ENCODE measurements around the gene TRMT1. TPM values are rescaled to one million over a fixed set of nuclear protein-coding genes. Genes with fewer than 3 reads are reported as not detected.

Gene TRMT1
- total RNA-seq, 1 experiment from 2014 or later = 109 TPM

DNA sequence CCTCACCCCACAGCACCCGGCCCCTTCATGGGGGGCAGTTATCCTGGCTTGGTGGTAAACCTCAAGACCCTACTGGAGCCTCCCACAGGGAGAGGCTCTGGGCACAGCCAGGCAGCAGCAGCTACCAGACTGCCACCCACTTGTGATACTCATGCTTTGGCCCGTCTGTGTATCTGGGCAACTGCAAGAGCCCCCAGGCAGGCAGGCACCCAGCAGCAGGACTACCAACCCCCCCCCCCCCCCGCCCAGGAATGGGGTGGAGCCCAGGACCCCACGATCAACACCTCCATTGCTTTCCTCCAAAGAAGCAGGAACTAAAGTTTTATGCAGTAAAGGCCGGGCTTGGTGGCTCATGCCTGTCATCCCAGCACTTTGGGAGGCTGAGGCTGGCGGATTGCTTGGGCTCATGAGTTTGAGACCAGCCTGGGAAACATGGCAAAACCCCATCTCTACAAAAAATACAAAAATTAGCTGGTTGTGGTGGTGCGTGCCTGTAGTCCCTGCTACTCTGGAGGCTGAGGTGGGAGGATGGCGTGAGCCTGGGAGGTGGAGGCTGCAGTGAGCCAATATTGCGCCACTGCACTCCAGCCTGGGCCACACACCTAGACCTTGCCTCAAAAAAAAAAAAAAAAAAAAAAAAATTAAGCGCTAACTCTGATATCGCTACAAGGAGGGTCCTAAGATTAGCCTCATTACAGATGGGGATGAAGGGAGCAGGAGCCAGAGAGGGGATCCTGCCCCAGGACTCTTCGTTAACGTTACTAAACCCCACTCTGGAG, 12.8 kb downstream of the TRMT1 start:
- ChIA-PET POLR2A (ENCODE audit: low non-redundant PET) (no interaction called here), CTCF (interaction anchor here (1.0 to 1.7 kb wide), 3 partner anchors 9 to 147 kb away, joined by 3 to 5 read pairs (median 4); no protein-coding TSS in a partner anchor)
- Histone ChIP-seq H3K4me3 (ENCODE audit: low read depth, low read length, poor library complexity, severe bottlenecking) (no peak overlapping the region), H3K9me3 (ENCODE audit: low read depth, low read length, poor library complexity, severe bottlenecking) (no peaks in the 10 kb centered on the region), H3K27ac (ENCODE audit: low read depth, low read length, poor library complexity, severe bottlenecking) (no peak overlapping the region), H3K4me1 (ENCODE audit: insufficient read depth, low read length, poor library complexity, severe bottlenecking) (no peaks in the 10 kb centered on the region), H3K27me3 (replicated peaks; ENCODE audit: insufficient read depth, low read depth, low read length, poor library complexity) (no peaks in the 10 kb centered on the region), H3K36me3 (ENCODE audit: insufficient read depth, low read length, poor library complexity, severe bottlenecking) (peaks cover 6% of the 10 kb centered on the region)
- BruUV-seq (replicated peaks) = no TSS peak
- DNase-seq (ENCODE audit: low spot score) = no peak
- TF ChIP-seq, protein P1, sequence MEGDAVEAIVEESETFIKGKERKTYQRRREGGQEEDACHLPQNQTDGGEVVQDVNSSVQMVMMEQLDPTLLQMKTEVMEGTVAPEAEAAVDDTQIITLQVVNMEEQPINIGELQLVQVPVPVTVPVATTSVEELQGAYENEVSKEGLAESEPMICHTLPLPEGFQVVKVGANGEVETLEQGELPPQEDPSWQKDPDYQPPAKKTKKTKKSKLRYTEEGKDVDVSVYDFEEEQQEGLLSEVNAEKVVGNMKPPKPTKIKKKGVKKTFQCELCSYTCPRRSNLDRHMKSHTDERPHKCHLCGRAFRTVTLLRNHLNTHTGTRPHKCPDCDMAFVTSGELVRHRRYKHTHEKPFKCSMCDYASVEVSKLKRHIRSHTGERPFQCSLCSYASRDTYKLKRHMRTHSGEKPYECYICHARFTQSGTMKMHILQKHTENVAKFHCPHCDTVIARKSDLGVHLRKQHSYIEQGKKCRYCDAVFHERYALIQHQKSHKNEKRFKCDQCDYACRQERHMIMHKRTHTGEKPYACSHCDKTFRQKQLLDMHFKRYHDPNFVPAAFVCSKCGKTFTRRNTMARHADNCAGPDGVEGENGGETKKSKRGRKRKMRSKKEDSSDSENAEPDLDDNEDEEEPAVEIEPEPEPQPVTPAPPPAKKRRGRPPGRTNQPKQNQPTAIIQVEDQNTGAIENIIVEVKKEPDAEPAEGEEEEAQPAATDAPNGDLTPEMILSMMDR (conservative IDR thresholded peaks at IDR 0.05; ENCODE audit: low read depth, low read length) = no peak
- no peak for TF ChIP-seq EZH2 (IDR thresholded peaks at IDR 0.05; ENCODE audit: borderline replicate concordance, low read depth, low read length, poor library complexity, severe bottlenecking)
- intact Hi-C loops (cut with micrococcal nuclease; ENCODE audit: unreplicated experiment) = no loop called here

DNA sequence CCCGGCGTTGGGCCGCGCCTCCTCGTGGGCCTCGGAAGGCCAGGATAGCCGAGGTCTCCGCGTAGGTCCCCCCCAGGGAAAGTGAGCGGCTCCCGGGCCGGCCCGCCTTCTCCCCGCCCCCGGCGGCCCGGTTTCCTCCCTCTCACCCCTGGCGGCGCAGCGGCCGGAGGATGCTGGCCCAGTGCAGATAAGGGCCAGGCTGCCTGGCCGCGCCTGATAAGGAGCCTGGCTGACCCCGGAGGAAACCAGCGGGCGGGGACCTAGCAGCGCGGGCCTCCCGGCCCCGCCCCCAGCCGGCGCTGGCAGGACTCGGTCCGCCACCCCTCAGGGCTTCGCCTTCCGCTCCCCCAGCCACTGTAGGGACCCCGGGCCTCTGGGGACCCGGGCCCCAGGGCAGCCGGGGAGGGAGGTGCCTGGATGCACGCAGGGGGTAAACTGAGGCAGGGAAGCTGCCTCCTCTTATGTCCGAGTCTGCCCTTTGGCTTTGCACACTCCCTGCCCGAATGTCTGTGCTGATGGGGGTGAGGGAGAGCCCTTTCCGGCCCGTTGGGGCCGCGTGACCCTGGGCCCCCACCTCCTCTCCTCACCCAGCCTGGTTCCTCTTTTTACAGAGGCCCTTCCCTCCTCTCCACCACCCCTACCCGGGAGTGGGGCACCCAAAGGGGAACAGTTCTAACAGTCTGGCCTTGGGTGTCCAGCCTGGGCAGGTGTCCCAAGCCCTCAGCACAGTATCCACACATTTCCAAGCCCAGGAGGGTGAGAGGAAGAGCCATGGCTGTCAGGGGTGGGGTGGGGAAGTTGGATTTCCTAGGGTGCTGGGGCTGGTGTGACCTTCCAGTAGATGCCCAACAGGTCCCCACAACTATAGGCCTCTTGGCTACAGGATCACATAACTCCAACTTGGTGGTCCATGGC, 13.6 kb downstream of the TRMT1 start, which contains the start of gene LYL1:
Gene LYL1 (minus strand): TSS at position 193 of the 915 bp plus-strand sequence. CDS start 1,687 bp downstream, outside the sequence.
- no peak for DNase-seq (ENCODE audit: low spot score)
- Histone ChIP-seq H3K4me1 (ENCODE audit: insufficient read depth, low read length, poor library complexity, severe bottlenecking) (peaks cover 4% of the 10 kb centered on the region), H3K36me3 (ENCODE audit: insufficient read depth, low read length, poor library complexity, severe bottlenecking) (peaks cover 5% of the 10 kb centered on the region), H3K27me3 (replicated peaks; ENCODE audit: insufficient read depth, low read depth, low read length, poor library complexity) (no peaks in the 10 kb centered on the region), H3K9me3 (ENCODE audit: low read depth, low read length, poor library complexity, severe bottlenecking) (no peaks in the 10 kb centered on the region), H3K4me3 (ENCODE audit: low read depth, low read length, poor library complexity, severe bottlenecking) (no peak within 1 kb of the TSS), H3K27ac (ENCODE audit: low read depth, low read length, poor library complexity, severe bottlenecking) (no peak within 1 kb of the TSS)
- TF ChIP-seq, protein P1 (conservative IDR thresholded peaks at IDR 0.05; ENCODE audit: low read depth, low read length) = no peak
- no peak for TF ChIP-seq EZH2 (IDR thresholded peaks at IDR 0.05; ENCODE audit: borderline replicate concordance, low read depth, low read length, poor library complexity, severe bottlenecking)
- POLR2A ChIA-PET (ENCODE audit: low non-redundant PET) = no interaction called here
- intact Hi-C loops (cut with micrococcal nuclease; ENCODE audit: unreplicated experiment) = no loop called here
- BruUV-seq (replicated peaks) = no TSS peak
- CTCF ChIA-PET = no interaction called here

DNA sequence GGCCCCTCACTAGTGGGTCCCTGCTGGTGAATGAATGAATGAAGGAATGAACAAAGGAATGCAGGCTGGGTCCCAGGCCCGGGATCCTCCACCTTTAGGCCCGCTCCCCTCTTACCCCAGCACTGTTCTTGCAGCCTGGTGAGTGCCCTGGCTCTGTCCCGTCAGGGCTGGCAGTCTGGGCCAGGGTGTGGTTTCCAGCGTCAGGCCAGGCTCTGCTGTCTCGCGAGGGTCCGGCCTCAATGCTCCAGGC, 14.2 kb downstream of the TRMT1 start:
- BruUV-seq (replicated peaks) = no TSS peak
- no peak for DNase-seq (ENCODE audit: low spot score)
- Histone ChIP-seq H3K27ac (ENCODE audit: low read depth, low read length, poor library complexity, severe bottlenecking) (no peak overlapping the region), H3K4me1 (ENCODE audit: insufficient read depth, low read length, poor library complexity, severe bottlenecking) (peaks cover 4% of the 10 kb centered on the region), H3K4me3 (ENCODE audit: low read depth, low read length, poor library complexity, severe bottlenecking) (no peak overlapping the region), H3K9me3 (ENCODE audit: low read depth, low read length, poor library complexity, severe bottlenecking) (no peaks in the 10 kb centered on the region), H3K36me3 (ENCODE audit: insufficient read depth, low read length, poor library complexity, severe bottlenecking) (peaks cover 2% of the 10 kb centered on the region), H3K27me3 (replicated peaks; ENCODE audit: insufficient read depth, low read depth, low read length, poor library complexity) (no peaks in the 10 kb centered on the region)
- intact Hi-C loops (cut with micrococcal nuclease; ENCODE audit: unreplicated experiment) = no loop called here
- TF ChIP-seq, protein P1 (conservative IDR thresholded peaks at IDR 0.05; ENCODE audit: low read depth, low read length) = no peak
- TF ChIP-seq EZH2 (IDR thresholded peaks at IDR 0.05; ENCODE audit: borderline replicate concordance, low read depth, low read length, poor library complexity, severe bottlenecking) = no peak
- ChIA-PET CTCF (no interaction called here), POLR2A (ENCODE audit: low non-redundant PET) (no interaction called here)
